ENCODE data around the gene DHX8.

- no peak for TF ChIP-seq CTCF (conservative IDR thresholded peaks at IDR 0.05; ENCODE audit: low read length)
- no peak for TF ChIP-seq EZH2phosphoT487 (IDR thresholded peaks at IDR 0.05; ENCODE audit: borderline replicate concordance)
Observed at GRCh38 chr17:43490621-43491020, 6.8 kb downstream of the DHX8 start.

Measured in Loucy (cell line).